Upper lobe of left lung (tissue), 6 donors: ENCODE results near the gene ASTN2. TPM values are rescaled to one million over a fixed set of nuclear protein-coding genes. Genes with fewer than 3 reads are reported as not detected.

Experiments used
- ATAC-seq, 2 donors: fragments of 200-7000 bp; cut with Tn5 transposase; one replicate each; pipeline ENCODE4 v1.9.1; 2022; ENCODE audit warnings: mild to moderate bottlenecking in 2 of 2, moderate library complexity in 2 of 2; ENCODE audit not compliant: low FRiP score in 2 of 2
- DNase-seq, 2 donors: peaks; one replicate each; pipeline ENCODE4 v3.0.0-alpha.2; 2019 to 2020
- H3K27ac ChIP-seq, 4 donors: fragments of 200-600 bp; sonication (generic); one replicate each; pipeline ENCODE4 v1.5.1; 2016 to 2019
- H3K27me3 ChIP-seq, 4 donors: fragments of 200-600 bp; sonication (generic); one replicate each; pipeline ENCODE4 v1.5.1; 2017 to 2019
- H3K36me3 ChIP-seq, 4 donors: fragments of 200-600 bp; sonication (generic); one replicate each; pipeline ENCODE4 v1.5.1; 2016 to 2019
- H3K4me1 ChIP-seq, 4 donors: fragments of 200-600 bp; sonication (generic); one replicate each; pipeline ENCODE4 v1.5.1; 2018 to 2019
- H3K4me3 ChIP-seq, 4 donors: fragments of 200-600 bp; sonication (generic); one replicate each; pipeline ENCODE4 v1.5.1; 2017 to 2019; ENCODE audit warnings: mild to moderate bottlenecking in 2 of 4, moderate library complexity in 1 of 4
- H3K9me3 ChIP-seq, 4 donors: fragments of 200-600 bp; sonication (generic); one replicate each; pipeline ENCODE4 v1.5.1; 2018 to 2019
- EP300 ChIP-seq, 4 donors: sonication (generic); formaldehyde crosslinking; IDR thresholded peaks; one replicate each; pipeline ENCODE4 v1.5.1; 2017; ENCODE audit warnings: antibody characterized with exemption in 4 of 4, control low read depth in 2 of 4
- POLR2A ChIP-seq, 4 donors: fragments of 450-650 bp; IDR thresholded peaks; one replicate each; pipeline ENCODE4 v1.5.1; 2016 to 2017; ENCODE audit warnings: antibody characterized with exemption in 4 of 4, mild to moderate bottlenecking in 2 of 4
- POLR2AphosphoS5 ChIP-seq, 2 donors: sonication (generic); formaldehyde crosslinking; IDR thresholded peaks; one replicate each; pipeline ENCODE4 v1.5.1; 2017; ENCODE audit warnings: antibody characterized with exemption in 2 of 2
- WGBS, 2 donors: methylation state at CpG; one replicate each; pipeline ENCODE4 v1.1.5; 2017 to 2018; 5-methylcytosine and 5-hydroxymethylcytosine counted together
- total RNA-seq, 6 donors: library from RNA; depleted of rRNA in 4 of 6; stranded (reverse); fragments of >200 nt in 4 of 6; gene quantifications; one replicate each; pipeline versions ENCODE4 v1.1.0 to v1.2.1, GENCODE V29; 2016 to 2021
- TF ChIP-seq, protein P1 (sequence below), 6 experiments: fragments of 450-650 bp in 4 of 6; fragments of 200-600 bp in 2 of 6; sonication (generic) in 2 of 6; IDR thresholded peaks; one replicate each; pipeline ENCODE4 v1.5.1; 2016 to 2019; ENCODE audit warnings: antibody characterized with exemption in 6 of 6
- donor health status: DM: no; HTN: no; CAD: no; lungs with moderate emphysema.
- donor health status: DM: no; HTN: yes; CAD: no; lungs with severe emphysema.

Gene ASTN2
- total RNA-seq, 6 donors from 2014 or later = 2.0 to 7.5 (median 3.4) TPM

- Histone ChIP-seq H3K4me1 (no peaks in the 10 kb centered on the region), H3K27me3 (no peaks in the 10 kb centered on the region), H3K36me3 (no peaks in the 10 kb centered on the region), H3K4me3 (no peak overlapping the region), H3K27ac (no peak overlapping the region), H3K9me3 (no peaks in the 10 kb centered on the region)
- no peak for TF ChIP-seq POLR2A (IDR thresholded peaks at IDR 0.05)
- TF ChIP-seq, protein P1, sequence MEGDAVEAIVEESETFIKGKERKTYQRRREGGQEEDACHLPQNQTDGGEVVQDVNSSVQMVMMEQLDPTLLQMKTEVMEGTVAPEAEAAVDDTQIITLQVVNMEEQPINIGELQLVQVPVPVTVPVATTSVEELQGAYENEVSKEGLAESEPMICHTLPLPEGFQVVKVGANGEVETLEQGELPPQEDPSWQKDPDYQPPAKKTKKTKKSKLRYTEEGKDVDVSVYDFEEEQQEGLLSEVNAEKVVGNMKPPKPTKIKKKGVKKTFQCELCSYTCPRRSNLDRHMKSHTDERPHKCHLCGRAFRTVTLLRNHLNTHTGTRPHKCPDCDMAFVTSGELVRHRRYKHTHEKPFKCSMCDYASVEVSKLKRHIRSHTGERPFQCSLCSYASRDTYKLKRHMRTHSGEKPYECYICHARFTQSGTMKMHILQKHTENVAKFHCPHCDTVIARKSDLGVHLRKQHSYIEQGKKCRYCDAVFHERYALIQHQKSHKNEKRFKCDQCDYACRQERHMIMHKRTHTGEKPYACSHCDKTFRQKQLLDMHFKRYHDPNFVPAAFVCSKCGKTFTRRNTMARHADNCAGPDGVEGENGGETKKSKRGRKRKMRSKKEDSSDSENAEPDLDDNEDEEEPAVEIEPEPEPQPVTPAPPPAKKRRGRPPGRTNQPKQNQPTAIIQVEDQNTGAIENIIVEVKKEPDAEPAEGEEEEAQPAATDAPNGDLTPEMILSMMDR (IDR thresholded peaks at IDR 0.05) = no peak
- TF ChIP-seq POLR2AphosphoS5 (IDR thresholded peaks at IDR 0.05) = no peak
- TF ChIP-seq EP300 (IDR thresholded peaks at IDR 0.05) = no peak
- no peak for DNase-seq
- ATAC-seq = no peak
- WGBS, 2 donors = 86 to 96% methylated on average over 3 of the region's 3 CpGs
Measured at GRCh38 chr9:116721411-116721810, 693.4 kb downstream of the ASTN2 start.

DNA sequence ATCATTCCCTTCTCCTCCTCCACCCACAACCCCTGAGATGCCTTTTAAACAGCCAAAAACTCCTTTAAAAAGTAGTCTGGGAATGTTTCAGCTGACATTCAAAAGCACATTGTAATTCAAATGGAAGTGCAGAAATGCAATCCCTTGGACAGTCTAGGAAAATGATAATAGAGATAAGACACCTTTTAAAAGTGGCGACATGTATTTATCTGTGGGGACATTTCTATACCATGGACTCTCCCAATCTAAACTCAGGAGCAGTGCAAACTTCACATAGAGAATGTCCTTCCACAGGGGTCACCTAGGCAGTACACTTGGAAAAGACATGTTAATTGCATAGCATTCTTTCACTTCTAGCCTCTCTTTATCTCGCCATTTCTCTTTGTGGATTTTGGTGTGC, 694.7 kb downstream of the ASTN2 start:
- Histone ChIP-seq H3K4me3 (no peak overlapping the region), H3K27me3 (no peaks in the 10 kb centered on the region), H3K4me1 (no peaks in the 10 kb centered on the region), H3K9me3 (no peaks in the 10 kb centered on the region), H3K36me3 (no peaks in the 10 kb centered on the region), H3K27ac (no peak overlapping the region)
- ATAC-seq (no peak), DNase-seq (no peak)
- TF ChIP-seq EP300 (IDR thresholded peaks at IDR 0.05) = no peak
- no peak for TF ChIP-seq POLR2AphosphoS5 (IDR thresholded peaks at IDR 0.05)
- no peak for TF ChIP-seq POLR2A (IDR thresholded peaks at IDR 0.05)
- TF ChIP-seq, protein P1 (IDR thresholded peaks at IDR 0.05) = no peak
- 39 to 96% methylated on average over 2 of the region's 2 CpGs for WGBS, 2 donors

DNA sequence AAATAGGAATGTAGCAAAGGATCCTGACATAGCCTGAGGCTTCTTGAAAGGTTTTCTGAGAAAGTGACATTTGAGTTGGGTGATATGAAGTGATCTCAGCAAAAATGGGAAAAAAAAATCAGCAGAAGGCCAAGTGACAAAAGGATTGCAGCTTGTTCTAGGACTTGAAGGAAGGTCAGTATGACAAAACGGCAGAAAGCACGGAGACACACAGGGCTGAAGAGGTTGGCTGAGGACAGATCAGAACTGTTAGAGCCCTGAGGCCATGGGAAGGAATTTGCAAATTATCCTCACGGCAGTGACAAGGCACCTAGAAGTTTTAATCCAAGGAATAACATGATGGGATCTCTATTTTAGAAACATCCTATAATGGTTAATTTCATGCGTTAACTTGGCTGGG, 696.7 kb downstream of the ASTN2 start:
- 93 to 94% methylated on average over 4 of the region's 4 CpGs for WGBS, 2 donors
- Histone ChIP-seq H3K4me1 (no peaks in the 10 kb centered on the region), H3K27ac (no peak overlapping the region), H3K27me3 (no peaks in the 10 kb centered on the region), H3K36me3 (no peaks in the 10 kb centered on the region), H3K4me3 (no peak overlapping the region), H3K9me3 (no peaks in the 10 kb centered on the region)
- TF ChIP-seq EP300 (IDR thresholded peaks at IDR 0.05) (no peak), POLR2A (IDR thresholded peaks at IDR 0.05) (no peak), POLR2AphosphoS5 (IDR thresholded peaks at IDR 0.05) (no peak)
- TF ChIP-seq, protein P1 (IDR thresholded peaks at IDR 0.05) = no peak
- DNase-seq (no peak), ATAC-seq (no peak)

DNA sequence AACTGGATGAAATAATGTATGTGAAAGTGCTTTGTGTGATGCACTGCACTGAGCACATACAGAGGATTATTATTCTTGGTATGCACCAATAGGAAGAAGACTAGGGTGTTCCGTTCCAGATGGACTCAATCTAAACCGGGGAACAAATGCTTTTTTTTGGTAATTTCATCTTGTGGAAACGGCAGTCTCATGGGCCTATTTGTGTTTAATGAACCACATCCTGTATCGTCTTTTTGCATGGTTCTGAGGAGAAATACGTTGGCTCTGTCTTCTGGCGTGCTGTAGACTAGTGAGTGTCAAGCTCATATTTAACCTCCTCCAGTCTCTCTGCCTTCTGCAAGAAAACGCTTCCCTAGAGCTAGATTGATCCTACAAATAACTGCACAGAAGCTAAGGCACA, 697.7 kb downstream of the ASTN2 start:
- Histone ChIP-seq H3K9me3 (no peaks in the 10 kb centered on the region), H3K36me3 (no peaks in the 10 kb centered on the region), H3K27me3 (no peaks in the 10 kb centered on the region), H3K4me3 (no peak overlapping the region), H3K27ac (no peak overlapping the region), H3K4me1 (no peaks in the 10 kb centered on the region)
- DNase-seq (no peak), ATAC-seq (no peak)
- TF ChIP-seq, protein P1 (IDR thresholded peaks at IDR 0.05) = no peak
- TF ChIP-seq POLR2A (IDR thresholded peaks at IDR 0.05) = no peak
- TF ChIP-seq EP300 (IDR thresholded peaks at IDR 0.05) = no peak
- TF ChIP-seq POLR2AphosphoS5 (IDR thresholded peaks at IDR 0.05) = no peak
- 50 to 60% methylated on average over 7 of the region's 7 CpGs for WGBS, 2 donors

- no peak overlapping the region for H3K4me3 ChIP-seq
- H3K27me3 ChIP-seq = no peaks in the 10 kb centered on the region
- ATAC-seq (peak in 1 of 2 donors; percentile 25), DNase-seq (no peak)
- no peak overlapping the region for H3K27ac ChIP-seq
- TF ChIP-seq POLR2A (IDR thresholded peaks at IDR 0.05) (no peak), EP300 (IDR thresholded peaks at IDR 0.05) (no peak), POLR2AphosphoS5 (IDR thresholded peaks at IDR 0.05) (no peak)
- TF ChIP-seq, protein P1 (IDR thresholded peaks at IDR 0.05) = no peak
- no peaks in the 10 kb centered on the region for H3K36me3 ChIP-seq
- H3K4me1 ChIP-seq = no peaks in the 10 kb centered on the region
- no peaks in the 10 kb centered on the region for H3K9me3 ChIP-seq
Measured at GRCh38 chr9:116716438-116716837, 698.4 kb downstream of the ASTN2 start.
